SK-N-SH treated with all-trans-retinoic acid at 6 μM for 48 hours (cell line): ENCODE measurements around the gene GTF3A.

Source experiments
- ARNTL ChIP-seq: fragments of 450-650 bp; formaldehyde crosslinking; IDR thresholded peaks from 2 replicates; pipeline ENCODE4 v1.5.0; 2020; ENCODE audit warnings: low read depth, mild to moderate bottlenecking, moderate library complexity, borderline replicate concordance
- CSDC2 ChIP-seq: fragments of 250-450 bp; sonication (Bioruptor Pico); IDR thresholded peaks from 2 replicates; pipeline ENCODE4 v1.5.0; 2020; ENCODE audit warnings: mild to moderate bottlenecking, moderate library complexity
- GLIS3 ChIP-seq: fragments of 250-450 bp; sonication (Bioruptor Pico); IDR thresholded peaks from 2 replicates; pipeline ENCODE4 v1.5.0; 2020; ENCODE audit warnings: mild to moderate bottlenecking, moderate library complexity
- OSR1 ChIP-seq: fragments of 250-450 bp; sonication (Bioruptor Pico); IDR thresholded peaks from 2 replicates; pipeline ENCODE4 v1.8.0; 2022; ENCODE audit warnings: moderate library complexity, mild to moderate bottlenecking, inconsistent platforms
- PATZ1 ChIP-seq: fragments of 250-450 bp; sonication (Bioruptor Pico); IDR thresholded peaks from 2 replicates; pipeline ENCODE4 v1.8.0; 2020; ENCODE audit warnings: mild to moderate bottlenecking, moderate library complexity, borderline replicate concordance
- RARB ChIP-seq: fragments of 250-450 bp; sonication (Bioruptor Pico); IDR thresholded peaks from 2 replicates; pipeline ENCODE4 v1.8.0; 2021; ENCODE audit warnings: mild to moderate bottlenecking, moderate library complexity
- ZC3H10 ChIP-seq: fragments of 250-450 bp; sonication (Bioruptor Pico); IDR thresholded peaks from 2 replicates; pipeline ENCODE4 v1.5.1; 2021; ENCODE audit warnings: mild to moderate bottlenecking, moderate library complexity
- ZFP30 ChIP-seq: fragments of 450-650 bp; formaldehyde crosslinking; IDR thresholded peaks from 2 replicates; pipeline ENCODE4 v1.5.0; 2022; ENCODE audit warnings: mild to moderate bottlenecking, moderate library complexity
- ZNF70 ChIP-seq: fragments of 450-650 bp; formaldehyde crosslinking; IDR thresholded peaks from 2 replicates; pipeline ENCODE4 v1.5.0; 2020; ENCODE audit warnings: mild to moderate bottlenecking, moderate library complexity
- TF ChIP-seq, protein P1 (sequence below): fragments of 250-450 bp; sonication (Bioruptor Pico); IDR thresholded peaks from 2 replicates; pipeline ENCODE4 v1.5.1; 2020; ENCODE audit warnings: low read depth, mild to moderate bottlenecking, moderate library complexity

DNA sequence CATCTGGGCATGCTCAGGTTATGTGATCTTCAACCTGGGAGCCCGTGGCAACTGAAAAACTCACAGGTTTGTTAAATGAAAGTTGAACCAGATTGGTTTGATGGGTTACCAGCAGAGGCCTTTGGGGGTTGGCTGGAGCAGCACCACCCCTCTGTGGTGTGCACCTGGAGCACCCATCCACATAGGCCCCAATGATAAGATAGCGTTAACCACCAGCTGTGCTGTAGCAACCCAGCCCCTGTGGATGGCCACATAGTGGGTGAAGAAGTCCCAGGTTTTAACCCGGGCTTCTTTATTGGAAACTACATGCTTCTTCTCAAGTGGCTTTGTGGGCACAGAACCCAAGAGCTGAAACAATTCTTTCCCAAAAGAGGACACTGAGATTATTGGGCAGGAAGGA, 48.5 kb downstream of the GTF3A start:
- TF ChIP-seq OSR1 (CRISPR knock-in tag) (no peak), RARB (CRISPR knock-in tag) (no peak), GLIS3 (CRISPR knock-in tag) (no peak), ZFP30 (no peak), CSDC2 (CRISPR knock-in tag) (no peak), ARNTL (no peak), ZC3H10 (no peak), PATZ1 (CRISPR knock-in tag) (no peak), ZNF70 (CRISPR knock-in tag) (no peak)
- TF ChIP-seq, protein P1, sequence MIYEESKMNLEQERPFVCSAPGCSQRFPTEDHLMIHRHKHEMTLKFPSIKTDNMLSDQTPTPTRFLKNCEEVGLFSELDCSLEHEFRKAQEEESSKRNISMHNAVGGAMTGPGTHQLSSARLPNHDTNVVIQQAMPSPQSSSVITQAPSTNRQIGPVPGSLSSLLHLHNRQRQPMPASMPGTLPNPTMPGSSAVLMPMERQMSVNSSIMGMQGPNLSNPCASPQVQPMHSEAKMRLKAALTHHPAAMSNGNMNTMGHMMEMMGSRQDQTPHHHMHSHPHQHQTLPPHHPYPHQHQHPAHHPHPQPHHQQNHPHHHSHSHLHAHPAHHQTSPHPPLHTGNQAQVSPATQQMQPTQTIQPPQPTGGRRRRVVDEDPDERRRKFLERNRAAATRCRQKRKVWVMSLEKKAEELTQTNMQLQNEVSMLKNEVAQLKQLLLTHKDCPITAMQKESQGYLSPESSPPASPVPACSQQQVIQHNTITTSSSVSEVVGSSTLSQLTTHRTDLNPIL (CRISPR knock-in tag), result no peak
